Measurements from ENCODE around the gene CDC27.
"Not testable (repeated sequence)": the region's sequence is repeated elsewhere in the genome, so short reads cannot be mapped to it uniquely, and the experiment has no call there.

DNA sequence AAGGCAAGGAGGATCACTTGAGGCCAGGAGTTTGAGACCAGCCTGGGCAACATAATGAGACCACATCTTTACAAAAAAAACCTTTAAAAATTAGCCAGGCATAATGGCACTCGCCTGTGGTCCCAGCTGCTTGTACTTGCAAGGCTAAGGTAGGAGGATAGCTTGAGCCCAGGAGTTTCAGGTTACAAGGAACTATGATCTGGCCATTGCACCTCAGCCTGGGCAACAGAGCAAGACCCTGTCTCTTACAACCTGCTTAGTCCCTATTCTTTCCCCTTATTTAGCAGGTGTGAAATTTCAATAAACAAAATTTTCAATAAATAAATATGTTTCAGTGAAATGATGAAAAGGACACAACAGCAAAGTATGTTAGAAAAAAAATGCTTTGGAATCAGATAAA is 114.7 kb downstream of the CDC27 start:
- TF ChIP-seq, protein P1, sequence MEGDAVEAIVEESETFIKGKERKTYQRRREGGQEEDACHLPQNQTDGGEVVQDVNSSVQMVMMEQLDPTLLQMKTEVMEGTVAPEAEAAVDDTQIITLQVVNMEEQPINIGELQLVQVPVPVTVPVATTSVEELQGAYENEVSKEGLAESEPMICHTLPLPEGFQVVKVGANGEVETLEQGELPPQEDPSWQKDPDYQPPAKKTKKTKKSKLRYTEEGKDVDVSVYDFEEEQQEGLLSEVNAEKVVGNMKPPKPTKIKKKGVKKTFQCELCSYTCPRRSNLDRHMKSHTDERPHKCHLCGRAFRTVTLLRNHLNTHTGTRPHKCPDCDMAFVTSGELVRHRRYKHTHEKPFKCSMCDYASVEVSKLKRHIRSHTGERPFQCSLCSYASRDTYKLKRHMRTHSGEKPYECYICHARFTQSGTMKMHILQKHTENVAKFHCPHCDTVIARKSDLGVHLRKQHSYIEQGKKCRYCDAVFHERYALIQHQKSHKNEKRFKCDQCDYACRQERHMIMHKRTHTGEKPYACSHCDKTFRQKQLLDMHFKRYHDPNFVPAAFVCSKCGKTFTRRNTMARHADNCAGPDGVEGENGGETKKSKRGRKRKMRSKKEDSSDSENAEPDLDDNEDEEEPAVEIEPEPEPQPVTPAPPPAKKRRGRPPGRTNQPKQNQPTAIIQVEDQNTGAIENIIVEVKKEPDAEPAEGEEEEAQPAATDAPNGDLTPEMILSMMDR (conservative IDR thresholded peaks at IDR 0.05; ENCODE audit: low read depth, low read length), result not testable (repeated sequence)
- TF ChIP-seq EZH2 (IDR thresholded peaks at IDR 0.05; ENCODE audit: borderline replicate concordance, low read depth, low read length, poor library complexity, severe bottlenecking), result not testable (repeated sequence)
